Peyer's patch (tissue), 4 donors: ENCODE results near the gene COL6A5.

Experiments
- CTCF ChIP-seq, 6 experiments: fragments of 450-650 bp in 4 of 6; fragments of 200-600 bp in 2 of 6; sonication (generic) in 1 of 6; IDR thresholded peaks; one replicate each; pipeline ENCODE4 v1.5.1; 2017 to 2019; ENCODE audit warnings: antibody characterized with exemption in 6 of 6, mild to moderate bottlenecking in 3 of 6, moderate library complexity in 1 of 6
- POLR2A ChIP-seq, 2 donors: fragments of 450-650 bp; IDR thresholded peaks; one replicate each; pipeline ENCODE4 v1.5.1; 2017; ENCODE audit warnings: antibody characterized with exemption in 2 of 2, mild to moderate bottlenecking in 2 of 2, moderate library complexity in 2 of 2

- TF ChIP-seq CTCF (IDR thresholded peaks at IDR 0.05) (no peak), POLR2A (IDR thresholded peaks at IDR 0.05) (no peak)
These were observed 163.5 kb downstream of the COL6A5 start for GRCh38 chr3:130509008-130509407.
